Measurements from ENCODE around the gene TMEM179.

- TF ChIP-seq POLR2A (IDR thresholded peaks at IDR 0.05) (no peak), CTCF (IDR thresholded peaks at IDR 0.05) (no peak)
Measured at GRCh38 chr14:104561632-104562495, 42.7 kb downstream of the TMEM179 start.
